HepG2 (cell line): ENCODE results near the gene PRUNE1. TPM values are rescaled to one million over a fixed set of nuclear protein-coding genes. Genes with fewer than 3 reads are reported as not detected.

Experiments
- BCL3 ChIP-seq: sonication (generic); formaldehyde crosslinking; IDR thresholded peaks from 2 replicates; pipeline ENCODE4 v1.5.1; 2020; ENCODE audit warnings: mild to moderate bottlenecking, missing genetic modification reagents, moderate library complexity
- ELF4 ChIP-seq: sonication (generic); formaldehyde crosslinking; IDR thresholded peaks from 2 replicates; pipeline ENCODE4 v1.5.0; 2020; ENCODE audit warnings: missing genetic modification reagents, mild to moderate bottlenecking, moderate library complexity, borderline replicate concordance
- GATAD1 ChIP-seq: IDR thresholded peaks from 2 replicates; pipeline ENCODE4 v1.6.1; 2016; ENCODE audit warnings: missing genetic modification reagents, missing compliant biosample characterization
- GTF2F1 ChIP-seq: fragments of 150-350 bp; IDR thresholded peaks from 2 replicates; pipeline ENCODE4 v1.6.1; 2014; ENCODE audit warnings: low read length
- HNF4G ChIP-seq, 2 experiments: sonication (generic) in 1 of 2; formaldehyde crosslinking in 1 of 2; IDR thresholded peaks; 2 replicates each; pipeline versions ENCODE4 v1.4.0 to v1.6.1; 2011 to 2020; ENCODE audit warnings: borderline replicate concordance in 2 of 2, low read depth in 2 of 2, mild to moderate bottlenecking in 2 of 2, low read length in 1 of 2, missing genetic modification reagents in 1 of 2, moderate library complexity in 1 of 2
- MED13 ChIP-seq: sonication (generic); formaldehyde crosslinking; IDR thresholded peaks from 2 replicates; pipeline ENCODE4 v1.5.0; 2020; ENCODE audit warnings: missing genetic modification reagents
- SCMH1 ChIP-seq: sonication (generic); formaldehyde crosslinking; IDR thresholded peaks from 2 replicates; pipeline ENCODE4 v1.9.0; 2021; ENCODE audit warnings: missing genetic modification reagents, mild to moderate bottlenecking, borderline replicate concordance
- TBP ChIP-seq: sonication (generic); formaldehyde crosslinking; IDR thresholded peaks from 2 replicates; pipeline ENCODE4 v1.5.0; 2020; ENCODE audit warnings: missing genetic modification reagents
- ZBTB38 ChIP-seq: sonication (generic); formaldehyde crosslinking; IDR thresholded peaks from 2 replicates; pipeline ENCODE4 v1.5.1; 2020; ENCODE audit warnings: mild to moderate bottlenecking, missing genetic modification reagents
- ZNF713 ChIP-seq: sonication (generic); formaldehyde crosslinking; IDR thresholded peaks from 2 replicates; pipeline ENCODE4 v1.4.0; 2020; ENCODE audit warnings: mild to moderate bottlenecking, missing genetic modification reagents
- ZNF720 ChIP-seq: sonication (generic); formaldehyde crosslinking; IDR thresholded peaks from 2 replicates; pipeline ENCODE4 v1.4.0; 2020; ENCODE audit warnings: missing genetic modification reagents
- polyA plus RNA-seq, 8 experiments: library from polyadenylated mRNA; depleted of rRNA in 3 of 8; stranded (reverse) in 7 of 8; unstranded in 1 of 8; fragments of >200 nt; fragmentation: Illumina TruSeq in 4 of 8; extraction: Trizol in 4 of 8; gene quantifications; 2 replicates each; pipeline versions ENCODE4 v1.2.1 to v1.2.3, GENCODE V29; 2011 to 2016; ENCODE audit warnings: low read depth in 4 of 8, missing spikeins in 1 of 8, mixed read lengths in 1 of 8; ENCODE audit not compliant: insufficient read depth in 1 of 8
- total RNA-seq, 5 experiments: library from RNA; depleted of rRNA; stranded (reverse); fragments of >200 nt; fragmentation: Illumina TruSeq; extraction: Trizol; gene quantifications; 2 replicates each; pipeline ENCODE4 v1.2.3, GENCODE V29; 2016; ENCODE audit warnings: low read depth in 1 of 5
- TF ChIP-seq, protein P1 (sequence below): IDR thresholded peaks from 2 replicates; pipeline ENCODE4 v1.6.1; 2012; ENCODE audit warnings: low read length, improper control_type of control experiment
- TF ChIP-seq, protein P2 (sequence below): sonication (generic); formaldehyde crosslinking; IDR thresholded peaks from 2 replicates; pipeline ENCODE4 v1.8.1; 2023; ENCODE audit warnings: mild to moderate bottlenecking, inconsistent platforms, moderate library complexity, missing genetic modification reagents, borderline replicate concordance
- TF ChIP-seq, protein P3 (sequence below): sonication (generic); formaldehyde crosslinking; IDR thresholded peaks from 2 replicates; pipeline ENCODE4 v1.4.0; 2020; ENCODE audit warnings: missing genetic modification reagents, borderline replicate concordance
- TF ChIP-seq, protein P4 (sequence below): sonication (generic); formaldehyde crosslinking; IDR thresholded peaks from 2 replicates; pipeline ENCODE4 v1.5.1; 2020; ENCODE audit warnings: missing genetic modification reagents, mild to moderate bottlenecking, borderline replicate concordance

Gene PRUNE1
- total and polyA plus RNA-seq, 2 of the 13 experiments (the other 11 are each of a cell fraction or from before 2014, with no cell fraction given): 19.0 to 31.9 TPM

DNA sequence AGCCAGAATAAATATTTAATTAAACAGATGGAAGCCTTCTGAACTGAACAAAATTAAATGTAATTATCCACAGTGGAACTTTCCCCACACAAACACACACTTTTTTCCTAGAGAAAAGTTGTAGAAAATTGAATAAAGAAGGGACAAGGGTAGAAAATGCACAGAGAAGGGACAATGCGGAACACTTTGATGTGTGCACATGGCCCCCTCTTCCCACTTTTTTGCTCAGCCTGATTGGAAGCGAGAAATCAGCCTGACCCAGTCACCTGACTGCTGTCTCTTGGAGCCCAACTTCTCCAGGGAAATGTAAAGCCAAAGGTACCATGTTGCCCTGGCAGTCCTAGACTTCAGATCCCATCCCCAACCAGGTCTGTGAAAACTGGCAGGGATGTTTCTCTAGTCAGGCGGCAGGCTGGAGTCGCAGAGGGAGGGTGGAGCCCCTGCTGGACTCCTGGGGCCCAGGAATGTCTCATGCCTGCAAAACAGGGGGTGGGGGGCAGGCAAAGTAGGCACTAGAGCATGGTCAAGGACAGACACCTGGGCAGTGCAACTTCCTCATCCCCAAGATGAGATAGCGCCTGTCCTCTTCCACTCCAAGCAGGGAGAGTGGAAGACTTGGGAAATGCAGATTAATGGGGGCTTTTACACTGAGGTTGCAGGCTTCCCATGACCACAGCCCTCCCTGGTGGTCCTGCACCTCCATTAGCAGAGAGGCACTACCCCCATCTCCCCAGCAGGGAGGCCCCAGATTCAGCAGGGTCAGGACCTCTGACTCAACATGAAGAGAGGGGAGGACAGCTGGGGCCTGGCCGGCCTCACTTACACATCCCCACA is 36.4 kb upstream of the PRUNE1 start (continued):
- TF ChIP-seq, protein P1, sequence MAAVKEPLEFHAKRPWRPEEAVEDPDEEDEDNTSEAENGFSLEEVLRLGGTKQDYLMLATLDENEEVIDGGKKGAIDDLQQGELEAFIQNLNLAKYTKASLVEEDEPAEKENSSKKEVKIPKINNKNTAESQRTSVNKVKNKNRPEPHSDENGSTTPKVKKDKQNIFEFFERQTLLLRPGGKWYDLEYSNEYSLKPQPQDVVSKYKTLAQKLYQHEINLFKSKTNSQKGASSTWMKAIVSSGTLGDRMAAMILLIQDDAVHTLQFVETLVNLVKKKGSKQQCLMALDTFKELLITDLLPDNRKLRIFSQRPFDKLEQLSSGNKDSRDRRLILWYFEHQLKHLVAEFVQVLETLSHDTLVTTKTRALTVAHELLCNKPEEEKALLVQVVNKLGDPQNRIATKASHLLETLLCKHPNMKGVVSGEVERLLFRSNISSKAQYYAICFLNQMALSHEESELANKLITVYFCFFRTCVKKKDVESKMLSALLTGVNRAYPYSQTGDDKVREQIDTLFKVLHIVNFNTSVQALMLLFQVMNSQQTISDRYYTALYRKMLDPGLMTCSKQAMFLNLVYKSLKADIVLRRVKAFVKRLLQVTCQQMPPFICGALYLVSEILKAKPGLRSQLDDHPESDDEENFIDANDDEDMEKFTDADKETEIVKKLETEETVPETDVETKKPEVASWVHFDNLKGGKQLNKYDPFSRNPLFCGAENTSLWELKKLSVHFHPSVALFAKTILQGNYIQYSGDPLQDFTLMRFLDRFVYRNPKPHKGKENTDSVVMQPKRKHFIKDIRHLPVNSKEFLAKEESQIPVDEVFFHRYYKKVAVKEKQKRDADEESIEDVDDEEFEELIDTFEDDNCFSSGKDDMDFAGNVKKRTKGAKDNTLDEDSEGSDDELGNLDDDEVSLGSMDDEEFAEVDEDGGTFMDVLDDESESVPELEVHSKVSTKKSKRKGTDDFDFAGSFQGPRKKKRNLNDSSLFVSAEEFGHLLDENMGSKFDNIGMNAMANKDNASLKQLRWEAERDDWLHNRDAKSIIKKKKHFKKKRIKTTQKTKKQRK: no peak
- peak; percentile 48 for TF ChIP-seq HNF4G (IDR thresholded peaks at IDR 0.05; ENCODE audit: borderline replicate concordance, low read depth, low read length)
- TF ChIP-seq HNF4G (CRISPR knock-in tag; IDR thresholded peaks at IDR 0.05; ENCODE audit: borderline replicate concordance, low read depth): no peak; the same call in 1 of the 2 replicates
- no peak; the same call in 1 of the 2 replicates for TF ChIP-seq BCL3
- TF ChIP-seq TBP (CRISPR knock-in tag): no peak
- no peak for TF ChIP-seq ZBTB38 (CRISPR knock-in tag)
- no peak for TF ChIP-seq GATAD1
- TF ChIP-seq, protein P2, sequence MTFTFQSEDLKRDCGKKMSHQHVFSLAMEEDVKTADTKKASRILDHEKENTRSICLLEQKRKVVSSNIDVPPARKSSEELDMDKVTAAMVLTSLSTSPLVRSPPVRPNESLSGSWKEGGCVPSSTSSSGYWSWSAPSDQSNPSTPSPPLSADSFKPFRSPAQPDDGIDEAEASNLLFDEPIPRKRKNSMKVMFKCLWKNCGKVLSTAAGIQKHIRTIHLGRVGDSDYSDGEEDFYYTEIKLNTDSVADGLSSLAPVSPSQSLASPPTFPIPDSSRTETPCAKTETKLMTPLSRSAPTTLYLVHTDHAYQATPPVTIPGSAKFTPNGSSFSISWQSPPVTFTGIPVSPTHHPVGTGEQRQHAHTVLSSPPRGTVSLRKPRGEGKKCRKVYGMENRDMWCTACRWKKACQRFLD (CRISPR knock-in tag): no peak
- no peak for TF ChIP-seq ZNF720 (CRISPR knock-in tag)
- no peak for TF ChIP-seq SCMH1 (CRISPR knock-in tag)
- TF ChIP-seq GTF2F1: no peak
- TF ChIP-seq, protein P3, sequence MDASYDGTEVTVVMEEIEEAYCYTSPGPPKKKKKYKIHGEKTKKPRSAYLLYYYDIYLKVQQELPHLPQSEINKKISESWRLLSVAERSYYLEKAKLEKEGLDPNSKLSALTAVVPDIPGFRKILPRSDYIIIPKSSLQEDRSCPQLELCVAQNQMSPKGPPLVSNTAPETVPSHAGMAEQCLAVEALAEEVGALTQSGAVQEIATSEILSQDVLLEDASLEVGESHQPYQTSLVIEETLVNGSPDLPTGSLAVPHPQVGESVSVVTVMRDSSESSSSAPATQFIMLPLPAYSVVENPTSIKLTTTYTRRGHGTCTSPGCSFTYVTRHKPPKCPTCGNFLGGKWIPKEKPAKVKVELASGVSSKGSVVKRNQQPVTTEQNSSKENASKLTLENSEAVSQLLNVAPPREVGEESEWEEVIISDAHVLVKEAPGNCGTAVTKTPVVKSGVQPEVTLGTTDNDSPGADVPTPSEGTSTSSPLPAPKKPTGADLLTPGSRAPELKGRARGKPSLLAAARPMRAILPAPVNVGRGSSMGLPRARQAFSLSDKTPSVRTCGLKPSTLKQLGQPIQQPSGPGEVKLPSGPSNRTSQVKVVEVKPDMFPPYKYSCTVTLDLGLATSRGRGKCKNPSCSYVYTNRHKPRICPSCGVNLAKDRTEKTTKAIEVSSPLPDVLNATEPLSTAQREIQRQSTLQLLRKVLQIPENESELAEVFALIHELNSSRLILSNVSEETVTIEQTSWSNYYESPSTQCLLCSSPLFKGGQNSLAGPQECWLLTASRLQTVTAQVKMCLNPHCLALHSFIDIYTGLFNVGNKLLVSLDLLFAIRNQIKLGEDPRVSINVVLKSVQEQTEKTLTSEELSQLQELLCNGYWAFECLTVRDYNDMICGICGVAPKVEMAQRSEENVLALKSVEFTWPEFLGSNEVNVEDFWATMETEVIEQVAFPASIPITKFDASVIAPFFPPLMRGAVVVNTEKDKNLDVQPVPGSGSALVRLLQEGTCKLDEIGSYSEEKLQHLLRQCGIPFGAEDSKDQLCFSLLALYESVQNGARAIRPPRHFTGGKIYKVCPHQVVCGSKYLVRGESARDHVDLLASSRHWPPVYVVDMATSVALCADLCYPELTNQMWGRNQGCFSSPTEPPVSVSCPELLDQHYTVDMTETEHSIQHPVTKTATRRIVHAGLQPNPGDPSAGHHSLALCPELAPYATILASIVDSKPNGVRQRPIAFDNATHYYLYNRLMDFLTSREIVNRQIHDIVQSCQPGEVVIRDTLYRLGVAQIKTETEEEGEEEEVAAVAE (CRISPR knock-in tag): peak; percentile 32; the same call in 1 of the 2 replicates
- TF ChIP-seq, protein P4, sequence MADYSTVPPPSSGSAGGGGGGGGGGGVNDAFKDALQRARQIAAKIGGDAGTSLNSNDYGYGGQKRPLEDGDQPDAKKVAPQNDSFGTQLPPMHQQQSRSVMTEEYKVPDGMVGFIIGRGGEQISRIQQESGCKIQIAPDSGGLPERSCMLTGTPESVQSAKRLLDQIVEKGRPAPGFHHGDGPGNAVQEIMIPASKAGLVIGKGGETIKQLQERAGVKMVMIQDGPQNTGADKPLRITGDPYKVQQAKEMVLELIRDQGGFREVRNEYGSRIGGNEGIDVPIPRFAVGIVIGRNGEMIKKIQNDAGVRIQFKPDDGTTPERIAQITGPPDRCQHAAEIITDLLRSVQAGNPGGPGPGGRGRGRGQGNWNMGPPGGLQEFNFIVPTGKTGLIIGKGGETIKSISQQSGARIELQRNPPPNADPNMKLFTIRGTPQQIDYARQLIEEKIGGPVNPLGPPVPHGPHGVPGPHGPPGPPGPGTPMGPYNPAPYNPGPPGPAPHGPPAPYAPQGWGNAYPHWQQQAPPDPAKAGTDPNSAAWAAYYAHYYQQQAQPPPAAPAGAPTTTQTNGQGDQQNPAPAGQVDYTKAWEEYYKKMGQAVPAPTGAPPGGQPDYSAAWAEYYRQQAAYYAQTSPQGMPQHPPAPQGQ (CRISPR knock-in tag): no peak
- no peak for TF ChIP-seq ZNF713 (CRISPR knock-in tag)
- TF ChIP-seq ELF4 (CRISPR knock-in tag): peak; percentile 36; the same call in 1 of the 2 replicates
- TF ChIP-seq MED13 (CRISPR knock-in tag): no peak
